Bronchial epithelial cell (primary cell): ENCODE data around the gene INPP5E. TPM values are rescaled to one million over a fixed set of nuclear protein-coding genes. Genes with fewer than 3 reads are reported as not detected.

Experiments
- DNase-seq: peaks from one replicate; pipeline ENCODE4 v3.0.0-alpha.2; 2010; ENCODE audit warnings: low read depth
- FAIRE-seq: peaks from 2 replicates; lab custom pipeline; 2011; peaks lifted over from hg19 to GRCh38; lab: Jason Lieb, UNC
- H3K27me3 ChIP-seq: 2 replicates; pipeline ENCODE4 v1.5.1; 2011; ENCODE audit warnings: low read length; ENCODE audit not compliant: control insufficient read depth, insufficient read depth
- H3K36me3 ChIP-seq: 2 replicates; pipeline ENCODE4 v1.5.1; 2011; ENCODE audit warnings: low read length; ENCODE audit not compliant: control insufficient read depth, insufficient read depth
- H3K4me3 ChIP-seq: 2 replicates; pipeline ENCODE4 v1.5.1; 2011; ENCODE audit warnings: mild to moderate bottlenecking, low read depth, low read length, control low read depth
- CTCF ChIP-seq: IDR thresholded peaks from 2 replicates; pipeline ENCODE4 v1.5.1; 2011; ENCODE audit warnings: mild to moderate bottlenecking, moderate library complexity, low read length, control low read depth, inconsistent platforms; ENCODE audit not compliant: insufficient read depth, severe bottlenecking
- total RNA-seq: library from RNA; depleted of rRNA; stranded (reverse); fragments of >200 nt; gene quantifications from 2 replicates; pipeline ENCODE4 v1.2.1, GENCODE V29; 2014

INPP5E gene
- total RNA-seq, 1 donor from 2014 or later: 2.4 TPM

- no peaks in the 10 kb centered on the region for H3K27me3 ChIP-seq
- DNase-seq: no peak
- H3K36me3 ChIP-seq: peaks cover 27% of the 10 kb centered on the region
- no peak for FAIRE-seq
- no peak overlapping the region for H3K4me3 ChIP-seq
- TF ChIP-seq CTCF: no peak
Measured at GRCh38 chr9:136441681-136442245, 2.1 kb upstream of the INPP5E start.

GRCh38 chr9:136441191-136441680, 1.6 kb upstream of the INPP5E start:
- Histone ChIP-seq H3K4me3 (no peak overlapping the region), H3K27me3 (no peaks in the 10 kb centered on the region), H3K36me3 (peaks cover 26% of the 10 kb centered on the region)
- FAIRE-seq (no peak), DNase-seq (no peak)
- no peak for TF ChIP-seq CTCF

GRCh38 chr9:136438548-136439480, 831 bp downstream of the INPP5E start:
- Histone ChIP-seq H3K4me3 (peak overlapping the region; percentile 77), H3K36me3 (peaks cover 15% of the 10 kb centered on the region), H3K27me3 (no peaks in the 10 kb centered on the region)
- FAIRE-seq: no peak
- peak; percentile 27 for DNase-seq
- TF ChIP-seq CTCF: no peak

GRCh38 chr9:136437839-136438547, 1.7 kb downstream of the INPP5E start:
- Histone ChIP-seq H3K27me3 (no peaks in the 10 kb centered on the region), H3K4me3 (peak overlapping the region; percentile 77), H3K36me3 (peaks cover 15% of the 10 kb centered on the region)
- no peak for TF ChIP-seq CTCF
- FAIRE-seq: no peak
- peak; percentile 11 for DNase-seq

GRCh38 chr9:136437430-136437829, 2.2 kb downstream of the INPP5E start:
- H3K36me3 ChIP-seq: peaks cover 17% of the 10 kb centered on the region
- peak; percentile 4 for DNase-seq
- no peak for TF ChIP-seq CTCF
- no peak for FAIRE-seq
- H3K4me3 ChIP-seq: peak overlapping the region; percentile 9
- no peaks in the 10 kb centered on the region for H3K27me3 ChIP-seq
